Measurements from ENCODE around the gene COTL1. TPM values are rescaled to one million over a fixed set of nuclear protein-coding genes. Genes with fewer than 3 reads are reported as not detected.

COTL1 gene
- total RNA-seq, 2 experiments from 2014 or later: 125 to 232 TPM

DNA sequence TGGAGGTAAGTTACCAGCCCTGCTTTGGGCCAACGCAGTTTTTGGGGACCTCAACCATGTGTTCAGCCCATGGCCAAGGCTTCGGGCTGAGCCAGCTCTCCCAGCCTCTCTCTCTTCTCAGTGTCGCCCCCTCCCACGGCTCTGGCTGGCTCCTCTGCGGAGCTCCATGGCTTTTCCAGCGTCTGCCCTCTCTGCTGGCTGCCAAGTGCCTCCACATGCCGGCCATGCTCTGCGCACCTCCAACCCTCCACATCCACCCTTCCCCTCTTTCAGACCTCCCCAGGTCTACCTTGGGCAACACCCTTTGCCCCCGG, 23.2 kb downstream of the COTL1 start:
- no peaks in the 10 kb centered on the region for H3K9me2 ChIP-seq (ENCODE audit: insufficient read depth, low read length)
- peak overlapping the region; percentile 71 for H3K4me3 ChIP-seq (ENCODE audit: low read depth, low read length, poor library complexity, severe bottlenecking)
- H4K20me1 ChIP-seq (ENCODE audit: insufficient read depth, low read length): no peaks in the 10 kb centered on the region
- H3K36me3 ChIP-seq (ENCODE audit: insufficient read depth, low read length): peaks cover 55% of the 10 kb centered on the region
- H3K9me3 ChIP-seq (ENCODE audit: low read length): no peaks in the 10 kb centered on the region
- intact Hi-C loops (cut with micrococcal nuclease; ENCODE audit: unreplicated experiment): loop anchor here (1.0 to 10.0 kb wide), 3 partner anchors 23 to 1310 kb away; no protein-coding TSS in a partner anchor
- ChIA-PET POLR2A (interaction anchor here (0.6 to 2.8 kb wide), 7 partner anchors 9 to 101 kb away, joined by 3 to 10 read pairs (median 5); no protein-coding TSS in a partner anchor), CTCF (ENCODE audit: unreplicated experiment) (interaction anchor here (0.5 kb wide), 1 partner anchor 26 kb away, joined by 3 read pairs; no protein-coding TSS in a partner anchor)
- no peak for DNase-seq (ENCODE audit: low spot score)
- H3K4me1 ChIP-seq (ENCODE audit: insufficient read depth, low read length, poor library complexity, severe bottlenecking): peaks cover 75% of the 10 kb centered on the region
- peak overlapping the region; percentile 97 for H3K27ac ChIP-seq (ENCODE audit: low read depth, low read length, poor library complexity, severe bottlenecking)
- H3K79me2 ChIP-seq (ENCODE audit: insufficient read depth, low read depth, low read length): peaks cover 78% of the 10 kb centered on the region
- TF ChIP-seq, protein P1, sequence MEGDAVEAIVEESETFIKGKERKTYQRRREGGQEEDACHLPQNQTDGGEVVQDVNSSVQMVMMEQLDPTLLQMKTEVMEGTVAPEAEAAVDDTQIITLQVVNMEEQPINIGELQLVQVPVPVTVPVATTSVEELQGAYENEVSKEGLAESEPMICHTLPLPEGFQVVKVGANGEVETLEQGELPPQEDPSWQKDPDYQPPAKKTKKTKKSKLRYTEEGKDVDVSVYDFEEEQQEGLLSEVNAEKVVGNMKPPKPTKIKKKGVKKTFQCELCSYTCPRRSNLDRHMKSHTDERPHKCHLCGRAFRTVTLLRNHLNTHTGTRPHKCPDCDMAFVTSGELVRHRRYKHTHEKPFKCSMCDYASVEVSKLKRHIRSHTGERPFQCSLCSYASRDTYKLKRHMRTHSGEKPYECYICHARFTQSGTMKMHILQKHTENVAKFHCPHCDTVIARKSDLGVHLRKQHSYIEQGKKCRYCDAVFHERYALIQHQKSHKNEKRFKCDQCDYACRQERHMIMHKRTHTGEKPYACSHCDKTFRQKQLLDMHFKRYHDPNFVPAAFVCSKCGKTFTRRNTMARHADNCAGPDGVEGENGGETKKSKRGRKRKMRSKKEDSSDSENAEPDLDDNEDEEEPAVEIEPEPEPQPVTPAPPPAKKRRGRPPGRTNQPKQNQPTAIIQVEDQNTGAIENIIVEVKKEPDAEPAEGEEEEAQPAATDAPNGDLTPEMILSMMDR (conservative IDR thresholded peaks at IDR 0.05; ENCODE audit: low read length): no peak; the same call in 1 of the 2 replicates
- no peak for TF ChIP-seq EZH2phosphoT487 (IDR thresholded peaks at IDR 0.05; ENCODE audit: borderline replicate concordance, low read depth, low read length)
- H3K4me2 ChIP-seq (ENCODE audit: low read length): peak overlapping the region; percentile 87
- no peak overlapping the region for H2AFZ ChIP-seq (ENCODE audit: low read length)
- TSS peak; percentile 75 for BruUV-seq (replicated peaks)

DNA sequence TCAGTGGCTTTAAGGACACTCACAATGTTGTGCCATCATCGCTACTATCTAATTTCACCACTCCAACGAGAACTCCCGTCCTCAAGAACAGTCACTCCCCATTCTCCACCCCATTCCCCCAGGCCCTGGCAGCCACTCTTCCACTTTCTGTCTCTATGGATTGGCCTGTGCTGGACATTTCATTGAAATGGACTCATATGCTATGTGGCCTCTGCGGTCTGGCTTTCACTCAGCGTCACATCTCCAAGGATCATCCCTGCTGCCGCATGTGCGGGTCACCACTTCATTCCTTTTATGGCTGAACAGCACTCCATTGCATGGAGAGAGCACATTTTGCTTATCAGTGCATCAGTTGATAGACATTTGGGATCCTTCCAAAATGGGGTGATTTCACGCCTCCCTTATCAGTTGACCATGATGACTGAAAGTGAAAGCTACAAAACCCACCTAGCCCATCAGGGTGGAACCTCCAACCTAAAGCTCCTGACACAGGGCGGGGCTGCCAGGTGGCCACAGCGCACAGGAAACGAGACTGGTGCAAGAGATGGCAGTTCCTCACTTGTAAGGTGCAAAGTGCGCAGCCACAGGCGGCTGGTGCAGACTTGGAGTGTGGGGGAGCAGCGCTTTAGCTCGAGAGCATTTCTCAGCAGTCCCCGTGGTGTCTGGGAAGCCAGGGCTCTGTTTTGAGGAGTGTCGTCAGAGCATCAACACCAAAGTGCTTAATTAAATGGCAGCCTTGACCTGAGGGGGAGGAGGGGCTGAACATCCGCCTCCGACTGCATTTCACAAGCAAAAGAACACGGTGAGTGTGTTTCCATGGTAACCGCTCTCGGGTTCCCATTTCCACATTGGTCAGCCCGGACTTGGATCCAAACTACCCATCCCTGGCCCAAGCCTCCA, 23.8 kb downstream of the COTL1 start:
- peak; percentile 97 for DNase-seq (ENCODE audit: low spot score)
- Histone ChIP-seq H3K4me1 (ENCODE audit: insufficient read depth, low read length, poor library complexity, severe bottlenecking) (peaks cover 69% of the 10 kb centered on the region), H3K79me2 (ENCODE audit: insufficient read depth, low read depth, low read length) (peaks cover 72% of the 10 kb centered on the region), H3K4me2 (ENCODE audit: low read length) (peak overlapping the region; percentile 87), H3K9me2 (ENCODE audit: insufficient read depth, low read length) (no peaks in the 10 kb centered on the region), H3K27ac (ENCODE audit: low read depth, low read length, poor library complexity, severe bottlenecking) (peak overlapping the region; percentile 97), H4K20me1 (ENCODE audit: insufficient read depth, low read length) (no peaks in the 10 kb centered on the region), H3K36me3 (ENCODE audit: insufficient read depth, low read length) (peaks cover 61% of the 10 kb centered on the region), H3K9me3 (ENCODE audit: low read length) (no peaks in the 10 kb centered on the region), H2AFZ (ENCODE audit: low read length) (peak overlapping the region; percentile 2; the same call in 1 of the 2 replicates), H3K4me3 (ENCODE audit: low read depth, low read length, poor library complexity, severe bottlenecking) (peak overlapping the region; percentile 71)
- ChIA-PET CTCF (ENCODE audit: unreplicated experiment) (interaction anchor here (0.5 kb wide), 1 partner anchor 26 kb away, joined by 3 read pairs; no protein-coding TSS in a partner anchor), POLR2A (interaction anchor here (0.6 to 2.8 kb wide), 8 partner anchors 8 to 101 kb away, joined by 3 to 10 read pairs (median 6); no protein-coding TSS in a partner anchor)
- BruUV-seq (replicated peaks): no TSS peak
- no peak for TF ChIP-seq EZH2phosphoT487 (IDR thresholded peaks at IDR 0.05; ENCODE audit: borderline replicate concordance, low read depth, low read length)
- TF ChIP-seq, protein P1 (conservative IDR thresholded peaks at IDR 0.05; ENCODE audit: low read length): no peak
- intact Hi-C loops (cut with micrococcal nuclease; ENCODE audit: unreplicated experiment): loop anchor here (1.0 to 10.0 kb wide), 3 partner anchors 23 to 1311 kb away; no protein-coding TSS in a partner anchor

All from OCI-LY7 (cell line).